ENCODE results near the gene ADO. TPM values are rescaled to one million over a fixed set of nuclear protein-coding genes. Genes with fewer than 3 reads are reported as not detected.

ADO gene
- total and polyA plus RNA-seq, 3 donors from 2014 or later: 65.9 to 93.9 (median 87.8) TPM

DNA sequence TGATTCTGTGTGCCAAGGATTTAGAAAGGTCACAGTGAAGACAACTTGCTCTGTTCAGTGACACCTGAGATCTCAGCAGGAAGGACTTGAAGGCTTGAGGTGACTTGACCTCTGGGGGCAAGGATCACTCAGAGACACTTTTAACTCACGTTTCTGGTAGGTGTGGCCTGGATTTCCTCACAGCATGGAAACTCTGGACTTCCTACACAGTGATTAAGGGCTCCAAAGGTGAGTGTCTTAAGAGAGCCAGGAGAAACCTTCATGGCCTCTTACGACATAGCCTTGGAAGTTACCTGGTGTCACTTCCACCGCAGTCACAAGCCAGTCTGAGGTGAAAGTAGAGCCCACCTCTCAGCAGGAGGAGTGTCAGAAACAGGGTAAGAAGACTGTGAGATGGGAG lies 38.1 kb upstream of the ADO start:
- Histone ChIP-seq H3K27me3 (no peaks in the 10 kb centered on the region), H3K9me3 (no peaks in the 10 kb centered on the region), H3K36me3 (ENCODE audit: low read depth, missing control alignments) (no peaks in the 10 kb centered on the region), H3K4me3 (no peak overlapping the region), H3K27ac (no peak overlapping the region), H3K4me1 (peaks cover 14% of the 10 kb centered on the region)
- TF ChIP-seq, protein P1, sequence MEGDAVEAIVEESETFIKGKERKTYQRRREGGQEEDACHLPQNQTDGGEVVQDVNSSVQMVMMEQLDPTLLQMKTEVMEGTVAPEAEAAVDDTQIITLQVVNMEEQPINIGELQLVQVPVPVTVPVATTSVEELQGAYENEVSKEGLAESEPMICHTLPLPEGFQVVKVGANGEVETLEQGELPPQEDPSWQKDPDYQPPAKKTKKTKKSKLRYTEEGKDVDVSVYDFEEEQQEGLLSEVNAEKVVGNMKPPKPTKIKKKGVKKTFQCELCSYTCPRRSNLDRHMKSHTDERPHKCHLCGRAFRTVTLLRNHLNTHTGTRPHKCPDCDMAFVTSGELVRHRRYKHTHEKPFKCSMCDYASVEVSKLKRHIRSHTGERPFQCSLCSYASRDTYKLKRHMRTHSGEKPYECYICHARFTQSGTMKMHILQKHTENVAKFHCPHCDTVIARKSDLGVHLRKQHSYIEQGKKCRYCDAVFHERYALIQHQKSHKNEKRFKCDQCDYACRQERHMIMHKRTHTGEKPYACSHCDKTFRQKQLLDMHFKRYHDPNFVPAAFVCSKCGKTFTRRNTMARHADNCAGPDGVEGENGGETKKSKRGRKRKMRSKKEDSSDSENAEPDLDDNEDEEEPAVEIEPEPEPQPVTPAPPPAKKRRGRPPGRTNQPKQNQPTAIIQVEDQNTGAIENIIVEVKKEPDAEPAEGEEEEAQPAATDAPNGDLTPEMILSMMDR (IDR thresholded peaks at IDR 0.05): no peak
- TF ChIP-seq POLR2A (IDR thresholded peaks at IDR 0.05): no peak
- intact Hi-C loops (cut with DNase I; ENCODE audit: low total_unique reads): no loop called here
- no peak for DNase-seq
- 81% methylated on average over 3 of the region's 3 CpGs for WGBS, 2 donors

DNA sequence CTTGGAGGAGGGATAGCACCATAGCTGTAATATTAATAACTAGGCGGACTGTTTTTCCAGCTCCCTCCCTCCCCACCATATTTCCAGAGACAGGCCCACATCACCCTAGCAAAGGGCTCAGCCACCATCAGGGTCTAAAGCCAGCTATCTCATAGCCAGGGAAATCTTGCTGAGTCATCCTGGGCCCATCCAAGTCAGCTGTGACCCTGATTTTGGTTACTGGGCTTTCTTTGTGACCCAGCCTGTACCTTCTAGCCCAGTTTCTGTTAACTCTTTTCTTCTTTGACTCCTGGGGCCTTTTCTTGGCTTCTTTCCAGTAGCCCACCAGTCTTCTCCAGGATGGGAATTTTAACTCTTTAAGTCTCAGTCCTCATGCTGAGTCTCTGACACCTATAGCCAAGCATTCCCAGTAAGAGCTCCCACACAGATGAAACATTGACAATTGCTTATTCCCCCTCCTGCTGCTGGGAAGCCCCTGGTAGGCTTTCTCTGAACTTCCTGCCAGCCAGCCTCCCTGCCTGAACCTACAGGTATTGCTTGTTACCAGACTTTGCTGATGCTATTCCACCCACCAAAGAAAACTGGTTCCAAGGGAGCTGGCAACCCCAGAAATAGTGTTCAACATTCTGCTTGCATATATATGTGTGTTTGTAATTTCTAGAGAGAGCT lies 34.8 kb upstream of the ADO start:
- no peaks in the 10 kb centered on the region for H3K27me3 ChIP-seq
- whole genome bisulfite sequencing, 2 donors: 79 to 87% methylated on average over 1 of the region's 1 CpG
- H3K27ac ChIP-seq: no peak overlapping the region
- H3K9me3 ChIP-seq: no peaks in the 10 kb centered on the region
- TF ChIP-seq, protein P1 (IDR thresholded peaks at IDR 0.05): no peak
- TF ChIP-seq POLR2A (IDR thresholded peaks at IDR 0.05): no peak
- intact Hi-C loops (cut with DNase I; ENCODE audit: low total_unique reads): no loop called here
- no peak overlapping the region for H3K4me3 ChIP-seq
- DNase-seq: no peak
- no peaks in the 10 kb centered on the region for H3K36me3 ChIP-seq (ENCODE audit: low read depth, missing control alignments)
- H3K4me1 ChIP-seq: peaks cover 8% of the 10 kb centered on the region

DNA sequence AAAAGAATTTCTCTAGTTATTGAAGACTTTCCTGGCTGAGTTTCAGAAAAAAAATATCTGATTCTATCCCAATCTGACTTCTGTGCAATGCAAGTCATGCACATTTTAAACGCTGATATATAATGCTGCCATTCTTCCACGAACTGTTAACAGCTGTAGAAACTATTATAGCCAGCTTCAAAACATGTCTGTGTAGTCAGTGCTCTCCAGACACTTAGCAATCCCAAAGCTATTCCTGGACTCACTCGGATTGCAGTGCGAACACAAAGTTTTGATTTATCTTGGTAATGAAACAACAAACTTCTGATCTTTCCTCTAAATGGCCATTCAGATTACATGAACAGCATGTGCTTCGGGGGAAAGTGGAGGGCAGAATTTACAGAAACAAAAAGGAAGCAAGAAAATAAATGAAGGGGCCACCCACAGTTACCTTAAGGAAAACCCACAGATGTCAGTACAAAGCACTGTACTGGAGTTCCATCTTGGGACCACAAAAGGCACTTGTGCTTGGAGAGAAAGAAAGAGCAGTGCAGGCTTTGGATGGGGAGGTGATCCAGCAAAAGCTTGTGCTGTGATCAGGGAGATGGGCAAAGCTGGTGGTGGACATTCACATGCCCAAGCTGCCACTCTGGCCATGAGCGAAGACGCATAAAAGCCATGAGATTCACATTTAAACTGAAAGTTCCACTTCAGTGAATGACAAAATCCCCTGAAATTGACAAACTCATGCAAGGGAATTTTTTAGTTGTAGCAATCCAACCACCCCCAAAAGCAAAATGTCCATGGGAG lies 32.1 kb upstream of the ADO start:
- TF ChIP-seq, protein P1 (IDR thresholded peaks at IDR 0.05): no peak
- no peak for TF ChIP-seq POLR2A (IDR thresholded peaks at IDR 0.05)

DNA sequence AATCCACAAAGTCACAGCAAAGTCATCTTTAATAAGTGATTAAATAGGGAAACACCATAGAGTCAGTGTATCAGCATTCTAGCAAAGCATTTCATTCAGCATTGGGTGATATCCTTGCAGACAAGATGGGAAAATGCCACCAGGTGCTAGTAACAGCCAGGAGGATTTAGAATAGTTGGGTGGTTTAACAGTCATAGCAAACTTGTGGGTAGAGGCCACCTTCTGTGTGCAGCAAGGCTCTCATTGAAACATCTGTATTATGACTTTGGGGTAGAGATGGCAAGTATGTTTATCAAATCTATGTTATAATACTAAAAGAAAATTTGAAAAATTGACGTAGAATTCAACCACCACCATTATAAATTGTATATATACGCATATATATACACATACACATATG lies 26.4 kb upstream of the ADO start:
- TF ChIP-seq, protein P1 (IDR thresholded peaks at IDR 0.05): no peak
- TF ChIP-seq POLR2A (IDR thresholded peaks at IDR 0.05): no peak
- no peaks in the 10 kb centered on the region for H3K4me1 ChIP-seq
- H3K27ac ChIP-seq: no peak overlapping the region
- H3K36me3 ChIP-seq (ENCODE audit: low read depth, missing control alignments): no peaks in the 10 kb centered on the region
- no peak for DNase-seq
- 93 to 100% methylated on average over 2 of the region's 2 CpGs for whole genome bisulfite sequencing, 2 donors
- intact Hi-C loops (cut with DNase I; ENCODE audit: low total_unique reads): no loop called here
- no peaks in the 10 kb centered on the region for H3K27me3 ChIP-seq
- H3K9me3 ChIP-seq: no peaks in the 10 kb centered on the region
- no peak overlapping the region for H3K4me3 ChIP-seq

More for the DNA sequence above, 32.1 kb upstream of the ADO start:
- Histone ChIP-seq H3K27ac (no peak overlapping the region), H3K27me3 (no peaks in the 10 kb centered on the region), H3K4me3 (no peak overlapping the region), H3K9me3 (no peaks in the 10 kb centered on the region), H3K36me3 (ENCODE audit: low read depth, missing control alignments) (no peaks in the 10 kb centered on the region), H3K4me1 (peaks cover 8% of the 10 kb centered on the region)
- DNase-seq: no peak
- intact Hi-C loops (cut with DNase I; ENCODE audit: low total_unique reads): no loop called here
- WGBS, 2 donors: 63 to 71% methylated on average over 7 of the region's 7 CpGs

Measured in testis (tissue), 3 donors.